Measurements from ENCODE around the gene RANBP3. TPM values are rescaled to one million over a fixed set of nuclear protein-coding genes. Genes with fewer than 3 reads are reported as not detected.
"Not testable (repeated sequence)": the region's sequence is repeated elsewhere in the genome, so short reads cannot be mapped to it uniquely, and the experiment has no call there.

The RANBP3 gene
- total RNA-seq, 4 donors from 2014 or later, result 43.8 to 60.1 (median 45.9) TPM

DNA sequence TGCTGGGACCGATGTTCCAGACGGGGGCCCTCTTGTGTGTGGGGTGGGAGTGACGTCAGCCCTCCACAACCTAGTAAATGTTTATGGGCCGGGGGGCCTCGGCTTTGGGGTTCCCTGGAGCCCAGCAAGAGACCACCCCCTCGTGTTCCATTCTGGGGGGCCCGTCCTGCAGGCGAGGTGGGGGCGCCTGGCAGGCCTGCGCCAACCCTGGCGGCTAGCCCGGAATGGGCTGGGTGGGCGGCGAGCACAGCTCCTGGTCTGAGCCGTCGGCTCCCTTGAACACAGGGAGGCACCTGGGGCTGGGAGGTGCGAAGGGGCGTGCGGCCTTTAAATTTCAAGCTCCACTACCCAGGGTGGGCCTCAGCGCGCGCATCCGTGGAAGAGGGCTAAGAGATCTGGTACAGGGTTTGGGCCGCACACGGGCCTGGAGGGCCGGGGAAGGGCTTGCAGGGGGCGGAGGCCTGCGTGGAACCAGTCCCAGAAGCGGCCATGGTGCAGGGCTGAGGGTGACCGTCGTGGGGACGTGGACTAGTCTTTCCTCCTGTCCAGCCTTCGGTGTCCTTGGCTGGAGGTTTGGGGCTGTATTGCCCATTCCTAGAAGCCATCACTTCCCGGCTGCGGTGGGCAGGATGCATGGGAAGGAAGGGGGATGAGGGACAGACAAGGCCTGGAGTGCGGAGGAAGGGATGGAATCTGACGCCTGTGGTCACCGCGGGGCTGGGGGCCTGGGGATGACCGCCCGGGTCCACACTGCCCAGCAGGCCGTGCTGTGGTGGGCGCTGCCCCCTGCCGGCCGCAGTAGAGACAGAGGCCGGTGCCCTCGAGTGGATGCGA is 85.8 kb downstream of the RANBP3 start:
- DNase-seq (ENCODE audit: low spot score) (no peak), ATAC-seq (ENCODE audit: low FRiP score) (no peak)
- TF ChIP-seq, protein P1, sequence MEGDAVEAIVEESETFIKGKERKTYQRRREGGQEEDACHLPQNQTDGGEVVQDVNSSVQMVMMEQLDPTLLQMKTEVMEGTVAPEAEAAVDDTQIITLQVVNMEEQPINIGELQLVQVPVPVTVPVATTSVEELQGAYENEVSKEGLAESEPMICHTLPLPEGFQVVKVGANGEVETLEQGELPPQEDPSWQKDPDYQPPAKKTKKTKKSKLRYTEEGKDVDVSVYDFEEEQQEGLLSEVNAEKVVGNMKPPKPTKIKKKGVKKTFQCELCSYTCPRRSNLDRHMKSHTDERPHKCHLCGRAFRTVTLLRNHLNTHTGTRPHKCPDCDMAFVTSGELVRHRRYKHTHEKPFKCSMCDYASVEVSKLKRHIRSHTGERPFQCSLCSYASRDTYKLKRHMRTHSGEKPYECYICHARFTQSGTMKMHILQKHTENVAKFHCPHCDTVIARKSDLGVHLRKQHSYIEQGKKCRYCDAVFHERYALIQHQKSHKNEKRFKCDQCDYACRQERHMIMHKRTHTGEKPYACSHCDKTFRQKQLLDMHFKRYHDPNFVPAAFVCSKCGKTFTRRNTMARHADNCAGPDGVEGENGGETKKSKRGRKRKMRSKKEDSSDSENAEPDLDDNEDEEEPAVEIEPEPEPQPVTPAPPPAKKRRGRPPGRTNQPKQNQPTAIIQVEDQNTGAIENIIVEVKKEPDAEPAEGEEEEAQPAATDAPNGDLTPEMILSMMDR (IDR thresholded peaks at IDR 0.05), result peak in 2 of 3 donors; percentile 13 to 39

DNA sequence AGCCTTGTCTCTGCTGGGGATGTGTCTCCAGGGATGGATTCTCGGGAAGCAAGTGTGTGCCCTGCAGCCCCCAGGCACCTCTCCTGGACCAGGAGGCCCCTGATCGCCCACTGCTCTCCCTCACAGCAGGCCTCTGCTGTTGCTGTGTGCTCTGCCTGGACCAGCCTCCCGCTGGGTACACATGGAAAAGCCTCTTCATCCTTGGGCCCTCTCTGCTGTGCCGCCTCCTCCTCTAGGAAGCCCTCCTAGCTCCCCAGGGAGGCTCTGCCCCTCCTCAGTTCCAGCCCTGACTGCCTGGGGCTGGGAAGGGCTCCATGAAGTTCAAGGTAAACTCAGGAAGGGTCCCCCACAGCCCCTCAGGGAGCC is 86.4 kb downstream of the RANBP3 start:
- no peak for ATAC-seq (ENCODE audit: low FRiP score)
- TF ChIP-seq, protein P1 (IDR thresholded peaks at IDR 0.05), result no peak
- DNase-seq (ENCODE audit: low spot score), result no peak

- DNase-seq (ENCODE audit: low spot score) (no peak), ATAC-seq (ENCODE audit: low FRiP score) (no peak)
- TF ChIP-seq, protein P1 (IDR thresholded peaks at IDR 0.05), result no peak
These were observed 87.8 kb downstream of the RANBP3 start for GRCh38 chr19:5890099-5890498.

GRCh38 chr19:5889288-5889971 is 88.5 kb downstream of the RANBP3 start:
- ATAC-seq (ENCODE audit: low FRiP score) (no peak), DNase-seq (ENCODE audit: low spot score) (no peak)
- TF ChIP-seq, protein P1 (IDR thresholded peaks at IDR 0.05), result no peak

DNA sequence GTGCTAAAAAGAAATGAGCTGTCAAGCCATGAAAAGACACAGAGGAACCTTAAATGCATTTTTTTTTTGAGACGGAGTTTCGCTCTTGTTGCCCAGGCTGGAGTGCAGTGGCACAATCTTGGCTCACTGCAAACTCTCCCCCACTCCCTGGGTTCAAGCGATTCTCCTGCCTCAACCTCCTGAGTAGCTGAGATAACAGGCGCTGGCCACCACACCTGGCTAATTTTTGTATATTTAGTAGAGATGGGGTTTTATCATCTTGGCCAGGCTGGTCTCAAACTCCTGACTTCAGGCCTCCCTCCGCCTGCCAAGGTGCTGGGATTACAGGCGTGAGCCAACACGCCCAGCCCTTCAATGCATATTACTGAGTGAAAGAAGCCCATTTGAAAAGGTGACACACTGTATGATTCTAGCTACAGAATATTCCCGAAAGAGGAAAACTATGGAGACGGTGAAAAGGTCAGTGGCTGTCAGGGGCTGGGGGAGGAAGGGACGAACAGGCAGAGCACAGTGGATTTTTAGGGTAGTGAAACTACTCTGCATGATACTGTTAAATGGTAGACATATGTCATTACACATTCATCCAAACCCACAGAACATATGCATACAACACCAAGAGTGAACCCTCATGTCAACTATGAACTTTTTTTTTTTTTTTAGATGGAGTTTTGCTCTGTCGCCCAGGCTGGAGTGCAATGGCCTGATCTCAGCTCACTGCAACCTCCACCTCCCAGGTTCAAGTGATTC is 93.7 kb downstream of the RANBP3 start:
- not testable (repeated sequence) for ATAC-seq (ENCODE audit: low FRiP score); DNase-seq (ENCODE audit: low spot score)

DNA sequence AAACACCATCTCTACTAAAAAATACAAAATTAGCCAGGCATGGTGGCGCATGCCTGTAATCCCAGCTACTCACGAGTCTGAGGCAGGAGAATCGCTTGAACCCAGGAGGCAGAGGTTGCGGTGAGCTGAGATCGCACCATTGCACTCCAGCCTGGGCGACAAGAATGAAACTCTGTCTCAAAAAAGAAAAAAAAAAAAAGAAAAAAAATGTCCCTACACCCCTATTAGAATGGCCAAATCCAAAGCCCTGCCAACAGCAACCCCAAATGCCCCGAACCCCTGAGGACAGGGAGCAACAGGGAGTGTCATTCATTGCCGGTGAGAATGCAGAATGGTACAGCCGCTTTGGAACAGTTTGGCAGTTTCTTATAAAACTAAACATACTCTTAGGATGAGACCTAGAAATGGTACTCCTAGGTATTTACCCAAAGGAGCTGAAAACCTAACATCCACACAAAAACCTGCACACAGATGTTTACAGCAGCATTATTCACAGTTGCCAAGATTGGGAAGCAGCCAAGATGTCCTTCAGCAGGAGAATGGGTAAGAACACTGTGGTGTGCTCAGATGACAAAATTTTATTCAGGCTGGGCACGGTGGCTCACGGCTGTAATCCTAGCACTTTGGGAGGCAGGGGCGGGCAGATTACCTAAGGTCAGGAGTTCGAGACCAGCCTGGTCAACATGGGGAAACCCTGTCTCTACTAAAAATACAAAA is 94.6 kb downstream of the RANBP3 start:
- not testable (repeated sequence) for ATAC-seq (ENCODE audit: low FRiP score)

GRCh38 chr19:5882421-5882968 is 95.4 kb downstream of the RANBP3 start:
- no peak for DNase-seq (ENCODE audit: low spot score)
- TF ChIP-seq, protein P1 (IDR thresholded peaks at IDR 0.05), result no peak
- ATAC-seq (ENCODE audit: low FRiP score), result no peak

More for the DNA sequence above, 94.6 kb downstream of the RANBP3 start:
- not testable (repeated sequence) for DNase-seq (ENCODE audit: low spot score)
